HPDE6-E6E7 (cell line): Measurements from ENCODE around the gene TDP1.
"Not testable (repeated sequence)": the region's sequence is repeated elsewhere in the genome, so short reads cannot be mapped to it uniquely, and the experiment has no call there.

Experiments
- DNase-seq: peaks from one replicate; pipeline ENCODE4 v3.0.0; 2011; ENCODE audit warnings: missing footprints; ENCODE audit errors: extremely low spot score

TDP1 gene

DNA sequence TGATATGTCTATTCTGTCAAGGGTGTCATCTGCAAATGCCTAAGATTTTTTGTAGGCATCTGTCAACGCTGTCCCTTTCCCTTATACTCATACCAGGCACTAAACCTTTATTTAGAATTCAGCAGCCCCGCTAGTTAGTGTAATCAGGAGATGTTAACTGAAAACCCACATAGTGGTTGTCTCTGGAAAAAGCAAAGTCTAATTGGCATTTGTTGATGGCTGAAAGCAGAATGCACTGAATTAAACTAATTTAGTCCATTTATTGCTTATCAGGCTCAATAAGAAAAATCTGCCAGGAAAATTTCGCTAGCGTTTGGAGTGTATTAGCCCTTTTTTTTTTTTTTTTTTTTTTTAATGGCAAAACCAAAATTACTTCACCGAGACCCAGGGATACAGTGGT is 34.5 kb downstream of the TDP1 start:
- no peak for DNase-seq

- no peak for DNase-seq
These were observed 35.0 kb downstream of the TDP1 start for GRCh38 chr14:89990623-89991275.

GRCh38 chr14:89992273-89992672 is 36.5 kb downstream of the TDP1 start:
- no peak for DNase-seq

- DNase-seq: no peak
These were observed 41.2 kb downstream of the TDP1 start for GRCh38 chr14:89996963-89997362.

GRCh38 chr14:90000935-90001334 is 45.2 kb downstream of the TDP1 start:
- no peak for DNase-seq

DNA sequence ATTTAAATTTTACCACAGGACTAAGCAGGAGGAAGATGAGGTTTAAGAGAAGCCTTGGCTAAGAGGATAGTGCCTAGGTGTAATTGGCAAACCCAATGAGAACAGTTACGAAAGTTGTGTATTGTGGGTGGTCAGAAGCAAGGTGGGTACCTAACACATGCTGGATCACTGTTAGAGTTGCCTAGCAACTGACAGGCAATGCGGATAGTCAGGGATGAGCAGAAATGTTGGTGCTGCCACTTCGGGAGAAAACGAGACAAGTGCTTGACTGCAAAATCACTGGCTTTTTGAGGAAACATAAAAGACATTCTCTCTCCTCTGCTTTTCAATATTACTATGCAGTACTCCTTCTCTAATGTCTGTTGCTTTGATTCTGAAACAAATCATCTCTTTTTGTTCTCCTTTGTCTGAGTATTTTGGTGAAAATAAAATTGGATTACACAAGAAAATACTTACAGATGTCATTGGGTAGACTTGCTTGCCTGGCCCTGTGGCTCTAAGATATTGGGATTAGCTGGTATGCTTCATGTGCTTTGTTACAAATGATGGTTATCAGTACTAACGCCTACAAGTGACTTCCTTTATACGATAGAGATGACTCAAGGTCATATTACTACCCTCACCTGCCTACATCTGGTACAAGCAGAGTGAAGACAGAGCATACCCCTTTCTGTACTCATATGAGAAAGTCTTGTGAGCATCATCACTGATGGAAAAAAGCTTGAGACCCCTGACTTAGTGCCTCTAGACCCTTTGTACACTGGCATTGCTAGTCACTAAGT is 48.0 kb downstream of the TDP1 start:
- DNase-seq: no peak

DNA sequence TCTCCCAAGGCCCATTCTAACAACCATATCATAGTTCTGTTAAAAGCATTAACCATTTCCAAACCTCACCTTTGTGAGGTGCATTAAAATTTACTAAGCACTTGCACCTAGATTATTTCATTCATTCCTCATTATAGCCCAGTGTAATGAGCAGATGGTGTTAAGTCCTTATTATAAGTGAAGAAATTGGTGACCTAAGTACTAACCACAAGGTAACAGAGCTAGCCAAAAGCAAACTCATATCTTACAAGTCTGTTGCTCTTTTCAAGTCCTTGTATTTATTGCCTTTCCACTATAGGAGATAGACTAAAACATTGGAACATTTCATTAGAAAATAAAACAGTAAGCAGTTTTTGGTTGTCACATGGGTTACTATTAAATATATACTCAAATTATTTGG is 49.7 kb downstream of the TDP1 start:
- DNase-seq: no peak

DNA sequence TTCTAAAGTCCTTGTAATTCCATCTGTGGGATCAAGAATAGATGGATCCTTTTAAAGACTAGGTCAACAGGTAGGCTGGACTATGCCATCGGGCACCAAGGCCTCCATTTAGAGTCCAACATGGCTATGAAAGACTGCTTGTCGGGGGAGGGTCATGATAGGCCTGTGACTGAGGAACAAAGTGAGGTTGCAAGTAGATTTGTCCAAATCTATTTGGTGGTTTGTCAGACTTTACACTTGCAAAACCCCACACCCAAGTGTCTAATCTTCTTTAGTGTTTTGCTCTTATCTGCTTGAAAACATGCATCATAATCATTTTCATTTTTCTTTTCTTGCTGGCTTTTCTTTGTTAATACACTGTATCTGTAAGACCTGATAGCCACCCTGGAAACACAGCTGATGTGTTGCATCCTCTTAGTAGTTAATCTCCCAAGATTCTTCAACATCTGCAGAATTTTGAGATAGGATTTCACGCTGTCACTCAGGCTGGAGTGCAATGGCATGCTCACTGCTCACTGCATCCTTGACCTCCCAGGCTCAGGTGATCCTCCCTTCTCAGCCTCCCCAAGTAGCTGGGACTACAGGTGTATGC is 50.3 kb downstream of the TDP1 start:
- no peak for DNase-seq

- DNase-seq: no peak
These were observed 61.6 kb downstream of the TDP1 start for GRCh38 chr14:90017371-90017770.

DNA sequence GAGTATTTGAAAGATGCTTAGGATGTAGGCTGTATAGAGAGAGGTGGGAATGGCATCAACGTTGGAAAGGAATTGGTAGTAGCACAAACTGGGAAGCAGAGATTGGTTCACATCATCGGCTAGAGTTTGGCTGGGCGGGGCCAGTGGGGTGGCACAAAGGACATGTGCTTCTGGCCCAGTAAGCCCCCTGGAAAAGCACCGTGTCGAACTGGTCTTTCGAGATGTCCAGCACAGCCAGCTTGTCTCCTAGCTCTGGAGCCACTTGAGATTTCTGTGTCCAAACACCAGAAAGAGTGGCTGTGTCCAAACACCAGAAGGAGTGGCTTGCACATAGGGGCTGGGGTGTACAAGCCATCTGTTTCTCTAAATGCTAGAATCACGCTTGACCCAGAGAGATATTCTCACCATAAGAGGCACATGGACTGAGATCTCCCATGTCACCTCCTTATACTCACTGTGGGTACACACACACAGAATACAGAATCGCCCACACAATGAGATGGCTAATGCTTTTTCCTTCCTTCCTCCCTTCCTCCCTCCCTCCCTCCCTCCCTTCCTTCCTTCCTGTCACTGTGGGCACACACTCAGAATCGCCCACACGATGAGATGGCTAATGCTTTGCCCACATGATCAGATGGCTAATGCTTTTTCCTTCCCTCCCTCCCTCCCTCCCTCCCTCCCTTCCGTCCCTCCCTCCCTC is 64.2 kb downstream of the TDP1 start:
- DNase-seq: no peak

- no peak for DNase-seq
These were observed 67.6 kb downstream of the TDP1 start for GRCh38 chr14:90023176-90023896.

- DNase-seq: no peak
These were observed 69.2 kb downstream of the TDP1 start for GRCh38 chr14:90024910-90025309.

- not testable (repeated sequence) for DNase-seq
These were observed 70.9 kb downstream of the TDP1 start for GRCh38 chr14:90026608-90027007.

DNA sequence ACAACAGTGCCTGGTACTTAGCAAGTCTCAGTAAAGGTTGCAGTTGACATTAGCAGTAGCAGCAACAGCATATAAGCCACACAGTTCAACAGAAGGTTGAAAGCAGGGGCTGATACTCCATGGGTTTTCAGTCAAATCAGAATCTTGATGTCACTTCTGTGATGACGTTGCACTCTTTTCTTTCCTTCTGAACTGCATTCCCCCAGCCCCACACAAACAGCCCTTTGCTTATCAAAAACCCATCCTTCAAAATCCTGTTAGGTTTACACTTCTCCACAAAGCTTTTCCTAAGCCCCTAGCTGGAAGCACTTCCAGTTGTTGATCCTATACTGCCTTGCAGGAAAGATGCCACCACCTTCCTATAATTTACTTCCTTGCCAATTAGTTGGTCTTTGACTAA is 72.1 kb downstream of the TDP1 start:
- DNase-seq: no peak

- DNase-seq: no peak
These were observed 78.4 kb downstream of the TDP1 start for GRCh38 chr14:90034156-90034555.

DNA sequence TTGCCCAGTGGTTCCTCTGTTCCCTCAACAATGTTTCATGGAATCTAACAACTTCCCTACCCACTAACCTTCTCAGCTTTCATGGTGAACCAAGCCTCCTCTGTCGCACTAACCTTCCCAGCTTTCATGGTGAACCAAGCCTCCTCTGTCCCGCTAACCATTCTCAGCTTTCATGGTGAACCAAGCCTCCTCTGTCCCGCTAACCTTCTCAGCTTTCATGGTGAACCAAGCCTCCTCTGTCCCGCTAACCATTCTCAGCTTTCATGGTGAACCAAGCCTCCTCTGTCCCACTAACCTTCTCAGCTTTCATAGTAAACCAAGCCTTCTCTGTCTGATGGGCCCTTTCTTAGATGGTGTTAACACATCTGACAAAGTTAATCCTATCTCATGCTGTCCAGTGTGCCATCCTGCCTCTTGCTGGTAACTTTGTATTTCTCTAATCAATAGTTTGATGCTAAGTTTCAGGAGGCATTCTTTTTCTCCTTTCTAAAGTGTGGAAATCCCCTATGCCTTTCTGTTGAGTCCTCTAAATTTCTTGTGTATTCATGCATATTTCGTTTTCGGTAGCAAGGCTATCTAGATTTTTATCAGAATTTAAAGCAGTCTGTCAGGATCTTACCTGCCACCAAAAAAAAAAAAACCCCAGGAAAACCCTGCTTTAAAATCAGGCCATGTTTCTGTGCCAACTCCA is 79.3 kb downstream of the TDP1 start:
- DNase-seq: no peak

- DNase-seq: no peak
These were observed 83.7 kb downstream of the TDP1 start for GRCh38 chr14:90039253-90040010.

DNA sequence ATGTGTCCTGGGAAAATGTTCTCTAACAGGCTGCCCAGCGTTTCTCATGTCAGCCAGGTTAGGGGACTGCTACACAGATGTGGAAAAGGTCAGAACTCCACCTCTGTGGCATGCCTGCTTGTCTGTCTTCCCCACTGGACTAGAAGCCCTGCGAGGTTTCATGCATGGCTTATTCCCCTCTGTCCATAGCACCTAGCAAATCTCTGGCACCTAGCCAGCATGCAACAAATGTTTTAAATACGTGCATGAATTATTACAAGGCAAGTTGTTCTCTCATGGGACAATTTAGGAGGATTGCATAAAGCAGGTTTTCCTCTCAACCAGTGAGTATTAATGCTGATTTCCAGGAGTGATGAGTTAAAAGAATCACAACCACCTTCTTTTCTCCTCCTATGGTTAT is 84.7 kb downstream of the TDP1 start:
- no peak for DNase-seq

GRCh38 chr14:90042496-90043252 is 86.9 kb downstream of the TDP1 start:
- DNase-seq: no peak

- DNase-seq: no peak
These were observed 89.9 kb downstream of the TDP1 start for GRCh38 chr14:90045616-90046015.
